ENCODE data around the gene PGBD1. TPM values are rescaled to one million over a fixed set of nuclear protein-coding genes. Genes with fewer than 3 reads are reported as not detected.
"Not testable (repeated sequence)": the region's sequence is repeated elsewhere in the genome, so short reads cannot be mapped to it uniquely, and the experiment has no call there.

PGBD1 gene
- total RNA-seq, 4 donors from 2014 or later = 0.80 to 2.8 (median 1.5) TPM

- intact Hi-C loops (cut with DNase I; ENCODE audit: low total_unique reads) (no loop called here), in situ Hi-C loops (cut with MboI; ENCODE audit: low sequenced_read_pairs in 4 of 4) (no loop called here)
- H3K9me3 ChIP-seq = no peaks in the 10 kb centered on the region
- ATAC-seq = no peak
- H3K27ac ChIP-seq = no peak overlapping the region
- DNase-seq = no peak
- no peaks in the 10 kb centered on the region for H3K4me1 ChIP-seq
- H3K4me3 ChIP-seq = no peak overlapping the region
- TF ChIP-seq CTCF (IDR thresholded peaks at IDR 0.05 in 4 of 5, conservative IDR thresholded peaks at IDR 0.05 in 1 of 5) = no peak
- no peak for TF ChIP-seq POLR2A (IDR thresholded peaks at IDR 0.05)
- H3K36me3 ChIP-seq = peaks cover 0 to 22% of the 10 kb centered on the region in 2 donors
- H3K27me3 ChIP-seq = no peaks in the 10 kb centered on the region
These were observed 10.2 kb downstream of the PGBD1 start for GRCh38 chr6:28291573-28291972.

GRCh38 chr6:28295326-28295725, 14.0 kb downstream of the PGBD1 start:
- H3K9me3 ChIP-seq = no peaks in the 10 kb centered on the region
- DNase-seq (no peak), ATAC-seq (no peak)
- no peak overlapping the region for H3K27ac ChIP-seq
- H3K4me3 ChIP-seq = no peak overlapping the region
- no peaks in the 10 kb centered on the region for H3K4me1 ChIP-seq
- peaks cover 0 to 17% of the 10 kb centered on the region in 2 donors for H3K36me3 ChIP-seq
- TF ChIP-seq POLR2A (IDR thresholded peaks at IDR 0.05) (no peak), CTCF (IDR thresholded peaks at IDR 0.05 in 4 of 5, conservative IDR thresholded peaks at IDR 0.05 in 1 of 5) (no peak)
- intact Hi-C loops (cut with DNase I; ENCODE audit: low total_unique reads) (no loop called here), in situ Hi-C loops (cut with MboI; ENCODE audit: low sequenced_read_pairs in 4 of 4) (no loop called here)
- no peaks in the 10 kb centered on the region for H3K27me3 ChIP-seq

GRCh38 chr6:28296520-28297060, 15.2 kb downstream of the PGBD1 start:
- ATAC-seq = no peak
- H3K27me3 ChIP-seq = no peaks in the 10 kb centered on the region
- in situ Hi-C loops (cut with MboI; ENCODE audit: low sequenced_read_pairs in 4 of 4) (no loop called here), intact Hi-C loops (cut with DNase I; ENCODE audit: low total_unique reads) (no loop called here)
- no peaks in the 10 kb centered on the region for H3K4me1 ChIP-seq
- H3K36me3 ChIP-seq = peaks cover 0 to 17% of the 10 kb centered on the region in 2 donors
- H3K4me3 ChIP-seq = no peak overlapping the region
- no peak for TF ChIP-seq CTCF (IDR thresholded peaks at IDR 0.05 in 4 of 5, conservative IDR thresholded peaks at IDR 0.05 in 1 of 5)
- no peak for TF ChIP-seq POLR2A (IDR thresholded peaks at IDR 0.05)
- DNase-seq = no peak
- H3K9me3 ChIP-seq = no peaks in the 10 kb centered on the region
- no peak overlapping the region for H3K27ac ChIP-seq

GRCh38 chr6:28303570-28303969, 22.2 kb downstream of the PGBD1 start:
- in situ Hi-C loops (cut with MboI; ENCODE audit: low sequenced_read_pairs in 4 of 4) (no loop called here), intact Hi-C loops (cut with DNase I; ENCODE audit: low total_unique reads) (no loop called here)
- peaks cover 0 to 1% of the 10 kb centered on the region in 2 donors for H3K36me3 ChIP-seq
- H3K4me1 ChIP-seq = no peaks in the 10 kb centered on the region
- no peaks in the 10 kb centered on the region for H3K27me3 ChIP-seq
- ATAC-seq (no peak), DNase-seq (no peak)
- TF ChIP-seq POLR2A (IDR thresholded peaks at IDR 0.05) = no peak
- TF ChIP-seq CTCF (IDR thresholded peaks at IDR 0.05 in 4 of 5, conservative IDR thresholded peaks at IDR 0.05 in 1 of 5) = no peak
- H3K4me3 ChIP-seq = no peak overlapping the region
- no peaks in the 10 kb centered on the region for H3K9me3 ChIP-seq
- no peak overlapping the region for H3K27ac ChIP-seq

GRCh38 chr6:28306363-28306762, 25.0 kb downstream of the PGBD1 start:
- H3K4me1 ChIP-seq; DNase-seq; ATAC-seq; in situ Hi-C loops (cut with MboI; ENCODE audit: low sequenced_read_pairs in 4 of 4); H3K4me3 ChIP-seq; intact Hi-C loops (cut with DNase I; ENCODE audit: low total_unique reads); H3K9me3 ChIP-seq; H3K27me3 ChIP-seq; H3K27ac ChIP-seq; H3K36me3 ChIP-seq: not testable (repeated sequence)

Measured in gastrocnemius medialis (tissue), 4 donors.